ENCODE results near the gene NCOA3. TPM values are rescaled to one million over a fixed set of nuclear protein-coding genes. Genes with fewer than 3 reads are reported as not detected.

NCOA3 gene
- total RNA-seq, 1 donor from 2014 or later: 45.9 TPM

DNA sequence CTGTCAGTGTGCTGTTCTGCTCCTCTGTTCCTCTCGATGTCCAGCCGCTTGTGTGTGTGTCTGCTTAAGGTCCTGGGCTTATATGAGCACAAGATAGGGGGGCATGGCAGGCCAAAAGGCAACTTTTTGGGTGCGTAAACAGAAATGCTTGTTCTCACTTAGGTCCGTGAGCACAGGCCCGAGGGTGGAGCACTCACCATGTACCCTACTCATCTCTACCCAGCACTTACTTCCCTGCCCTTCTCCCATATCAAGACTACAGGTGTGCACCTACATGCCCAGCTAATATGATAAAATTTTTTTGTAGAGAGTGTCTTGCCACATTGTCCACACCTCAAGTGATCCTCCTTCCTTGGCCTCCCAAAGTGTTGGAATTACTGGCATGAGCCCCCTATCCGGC is 34.3 kb downstream of the NCOA3 start:
- no peak for DNase-seq (ENCODE audit: low spot score in 2 of 2, unreplicated experiment in 2 of 2)
- TF ChIP-seq, protein P1, sequence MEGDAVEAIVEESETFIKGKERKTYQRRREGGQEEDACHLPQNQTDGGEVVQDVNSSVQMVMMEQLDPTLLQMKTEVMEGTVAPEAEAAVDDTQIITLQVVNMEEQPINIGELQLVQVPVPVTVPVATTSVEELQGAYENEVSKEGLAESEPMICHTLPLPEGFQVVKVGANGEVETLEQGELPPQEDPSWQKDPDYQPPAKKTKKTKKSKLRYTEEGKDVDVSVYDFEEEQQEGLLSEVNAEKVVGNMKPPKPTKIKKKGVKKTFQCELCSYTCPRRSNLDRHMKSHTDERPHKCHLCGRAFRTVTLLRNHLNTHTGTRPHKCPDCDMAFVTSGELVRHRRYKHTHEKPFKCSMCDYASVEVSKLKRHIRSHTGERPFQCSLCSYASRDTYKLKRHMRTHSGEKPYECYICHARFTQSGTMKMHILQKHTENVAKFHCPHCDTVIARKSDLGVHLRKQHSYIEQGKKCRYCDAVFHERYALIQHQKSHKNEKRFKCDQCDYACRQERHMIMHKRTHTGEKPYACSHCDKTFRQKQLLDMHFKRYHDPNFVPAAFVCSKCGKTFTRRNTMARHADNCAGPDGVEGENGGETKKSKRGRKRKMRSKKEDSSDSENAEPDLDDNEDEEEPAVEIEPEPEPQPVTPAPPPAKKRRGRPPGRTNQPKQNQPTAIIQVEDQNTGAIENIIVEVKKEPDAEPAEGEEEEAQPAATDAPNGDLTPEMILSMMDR (IDR thresholded peaks at IDR 0.05; ENCODE audit: unreplicated experiment): no peak
- Mint-ChIP-seq H3K4me1 (peaks cover 23% of the 10 kb centered on the region), H3K27ac (no peak overlapping the region), H3K9me3 (no peaks in the 10 kb centered on the region), H3K27me3 (ENCODE audit: low read depth) (no peaks in the 10 kb centered on the region), H3K4me3 (no peak overlapping the region), H3K36me3 (peaks cover 7% of the 10 kb centered on the region)

- Mint-ChIP-seq H3K27me3 (ENCODE audit: low read depth) (no peaks in the 10 kb centered on the region), H3K9me3 (peaks cover 3% of the 10 kb centered on the region), H3K36me3 (no peaks in the 10 kb centered on the region), H3K27ac (peak overlapping the region; percentile 87), H3K4me3 (no peak overlapping the region), H3K4me1 (peaks cover 53% of the 10 kb centered on the region)
- DNase-seq (ENCODE audit: low spot score in 2 of 2, unreplicated experiment in 2 of 2): no peak
- TF ChIP-seq, protein P1 (IDR thresholded peaks at IDR 0.05; ENCODE audit: unreplicated experiment): no peak
These were observed 39.0 kb downstream of the NCOA3 start for GRCh38 chr20:47540443-47541354.

DNA sequence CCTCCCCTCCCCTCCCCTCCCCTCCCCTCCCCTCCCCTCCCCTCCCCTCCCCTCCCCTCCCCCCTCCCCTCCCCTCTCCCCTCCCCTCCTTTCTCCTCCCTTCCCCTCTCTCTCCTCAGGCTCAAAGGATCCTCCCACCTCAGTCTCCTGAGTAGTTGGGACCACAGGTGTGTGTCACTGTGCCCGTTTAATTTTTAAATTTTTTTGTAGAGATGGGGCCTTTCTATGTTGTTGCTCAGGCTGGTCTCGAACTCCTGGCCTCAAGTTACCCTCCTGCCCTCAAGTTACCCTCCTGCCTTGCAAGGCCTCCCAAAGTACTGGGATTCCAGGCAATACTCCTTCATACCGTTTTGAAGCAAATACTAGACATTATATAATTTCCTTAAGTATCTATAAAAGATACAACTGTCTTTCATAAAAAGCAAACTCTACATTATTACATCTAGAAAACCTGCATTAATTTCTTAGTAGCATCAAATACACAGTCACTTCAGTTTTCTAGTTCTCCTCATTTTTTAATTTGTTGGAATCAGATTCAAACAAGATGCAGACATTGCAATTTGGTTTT is 39.8 kb downstream of the NCOA3 start:
- Mint-ChIP-seq H3K4me3 (no peak overlapping the region), H3K27ac (peak overlapping the region; percentile 75), H3K4me1 (peaks cover 58% of the 10 kb centered on the region), H3K9me3 (peaks cover 3% of the 10 kb centered on the region), H3K27me3 (ENCODE audit: low read depth) (no peaks in the 10 kb centered on the region), H3K36me3 (no peaks in the 10 kb centered on the region)
- DNase-seq (ENCODE audit: low spot score in 2 of 2, unreplicated experiment in 2 of 2): no peak
- TF ChIP-seq, protein P1 (IDR thresholded peaks at IDR 0.05; ENCODE audit: unreplicated experiment): no peak

DNA sequence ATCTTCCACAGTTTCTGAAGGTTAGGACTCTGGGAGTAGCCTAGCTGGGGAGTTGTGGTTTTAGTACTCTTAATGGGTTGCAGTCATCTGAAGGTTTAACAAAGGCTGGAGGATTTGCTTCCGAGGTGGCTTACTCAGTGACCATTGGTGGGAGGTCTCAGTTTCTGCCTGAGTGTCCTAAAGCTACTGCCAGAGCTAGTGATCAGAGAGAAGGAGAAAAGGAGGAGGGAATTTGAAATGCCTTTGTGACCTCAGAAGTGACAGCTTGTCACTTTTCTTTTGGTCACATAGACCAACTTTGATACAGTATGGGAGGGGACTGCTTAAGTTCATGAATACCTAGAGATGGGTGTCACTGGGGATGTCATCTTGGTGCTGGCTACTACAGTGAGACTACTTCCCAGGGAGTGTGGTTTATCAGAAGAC is 41.3 kb downstream of the NCOA3 start:
- Mint-ChIP-seq H3K27ac (peak overlapping the region; percentile 93), H3K4me3 (no peak overlapping the region), H3K36me3 (no peaks in the 10 kb centered on the region), H3K27me3 (ENCODE audit: low read depth) (no peaks in the 10 kb centered on the region), H3K4me1 (peaks cover 64% of the 10 kb centered on the region), H3K9me3 (peaks cover 3% of the 10 kb centered on the region)
- DNase-seq (ENCODE audit: low spot score in 2 of 2, unreplicated experiment in 2 of 2): no peak
- TF ChIP-seq, protein P1 (IDR thresholded peaks at IDR 0.05; ENCODE audit: unreplicated experiment): no peak

DNA sequence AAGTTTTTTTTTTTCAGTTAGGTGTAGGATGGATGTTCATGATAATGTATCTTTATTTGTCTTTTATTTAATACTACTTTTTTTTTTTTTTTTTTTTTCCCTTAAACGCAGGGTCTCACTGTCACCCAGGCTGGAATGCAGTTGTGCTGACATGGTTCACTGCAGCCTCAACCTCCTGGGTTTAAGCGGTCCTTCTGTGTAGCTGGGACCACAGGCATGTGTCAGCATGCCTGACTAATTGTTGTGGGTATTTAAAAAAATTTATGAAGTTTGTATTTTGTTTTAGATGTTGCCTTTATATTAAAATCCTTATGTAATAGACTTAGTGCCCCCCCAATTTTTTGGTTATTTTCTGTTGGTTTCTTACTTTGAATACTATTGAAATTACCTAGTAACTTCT is 42.6 kb downstream of the NCOA3 start:
- Mint-ChIP-seq H3K36me3 (no peaks in the 10 kb centered on the region), H3K4me3 (no peak overlapping the region), H3K9me3 (peaks cover 3% of the 10 kb centered on the region), H3K27ac (peak overlapping the region; percentile 86), H3K27me3 (ENCODE audit: low read depth) (no peaks in the 10 kb centered on the region), H3K4me1 (peaks cover 63% of the 10 kb centered on the region)
- TF ChIP-seq, protein P1 (IDR thresholded peaks at IDR 0.05; ENCODE audit: unreplicated experiment): no peak
- DNase-seq (ENCODE audit: low spot score in 2 of 2, unreplicated experiment in 2 of 2): no peak
